C4-2B (cell line): ENCODE data around the gene CFAP99.

Experiments
- H3K27ac ChIP-seq: fragments of 450-650 bp; 2 replicates; pipeline ENCODE4 v1.5.1; 2017
- ZFX ChIP-seq: fragments of 450-650 bp; IDR thresholded peaks from 2 replicates; pipeline ENCODE4 v1.6.1; 2017
- TF ChIP-seq, protein P1 (sequence below): fragments of 450-650 bp; conservative IDR thresholded peaks from 2 replicates; pipeline ENCODE4 v1.5.1; 2017; ENCODE audit warnings: mild to moderate bottlenecking

Gene CFAP99

GRCh38 chr4:2386717-2387116 lies 32.0 kb upstream of the CFAP99 start:
- no peak for TF ChIP-seq ZFX
- TF ChIP-seq, protein P1, sequence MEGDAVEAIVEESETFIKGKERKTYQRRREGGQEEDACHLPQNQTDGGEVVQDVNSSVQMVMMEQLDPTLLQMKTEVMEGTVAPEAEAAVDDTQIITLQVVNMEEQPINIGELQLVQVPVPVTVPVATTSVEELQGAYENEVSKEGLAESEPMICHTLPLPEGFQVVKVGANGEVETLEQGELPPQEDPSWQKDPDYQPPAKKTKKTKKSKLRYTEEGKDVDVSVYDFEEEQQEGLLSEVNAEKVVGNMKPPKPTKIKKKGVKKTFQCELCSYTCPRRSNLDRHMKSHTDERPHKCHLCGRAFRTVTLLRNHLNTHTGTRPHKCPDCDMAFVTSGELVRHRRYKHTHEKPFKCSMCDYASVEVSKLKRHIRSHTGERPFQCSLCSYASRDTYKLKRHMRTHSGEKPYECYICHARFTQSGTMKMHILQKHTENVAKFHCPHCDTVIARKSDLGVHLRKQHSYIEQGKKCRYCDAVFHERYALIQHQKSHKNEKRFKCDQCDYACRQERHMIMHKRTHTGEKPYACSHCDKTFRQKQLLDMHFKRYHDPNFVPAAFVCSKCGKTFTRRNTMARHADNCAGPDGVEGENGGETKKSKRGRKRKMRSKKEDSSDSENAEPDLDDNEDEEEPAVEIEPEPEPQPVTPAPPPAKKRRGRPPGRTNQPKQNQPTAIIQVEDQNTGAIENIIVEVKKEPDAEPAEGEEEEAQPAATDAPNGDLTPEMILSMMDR = no peak
- H3K27ac ChIP-seq = no peak overlapping the region

- TF ChIP-seq ZFX = no peak
- TF ChIP-seq, protein P1 = no peak
- no peak overlapping the region for H3K27ac ChIP-seq
These were observed 31.5 kb upstream of the CFAP99 start for GRCh38 chr4:2387218-2387617.

DNA sequence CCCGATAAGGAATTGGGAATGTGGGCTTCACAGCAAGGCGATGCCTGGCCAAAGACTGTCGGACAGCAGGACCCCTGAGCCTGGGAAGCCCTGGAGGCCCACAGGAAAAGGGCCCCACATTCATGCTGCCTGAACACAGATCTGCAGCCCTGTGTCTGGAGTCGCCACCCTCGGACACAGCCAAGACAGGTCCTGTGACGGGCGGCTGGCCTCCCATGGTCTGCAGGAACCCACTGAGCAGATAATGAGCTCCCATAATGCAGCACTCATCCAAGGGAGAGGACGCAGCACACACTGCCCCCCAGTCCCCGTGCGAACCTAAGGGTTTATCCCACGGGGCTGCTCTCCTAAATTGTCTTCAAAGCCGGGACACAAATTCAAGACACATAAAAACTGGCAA lies 30.9 kb upstream of the CFAP99 start:
- H3K27ac ChIP-seq = no peak overlapping the region
- no peak for TF ChIP-seq ZFX
- TF ChIP-seq, protein P1 = no peak

DNA sequence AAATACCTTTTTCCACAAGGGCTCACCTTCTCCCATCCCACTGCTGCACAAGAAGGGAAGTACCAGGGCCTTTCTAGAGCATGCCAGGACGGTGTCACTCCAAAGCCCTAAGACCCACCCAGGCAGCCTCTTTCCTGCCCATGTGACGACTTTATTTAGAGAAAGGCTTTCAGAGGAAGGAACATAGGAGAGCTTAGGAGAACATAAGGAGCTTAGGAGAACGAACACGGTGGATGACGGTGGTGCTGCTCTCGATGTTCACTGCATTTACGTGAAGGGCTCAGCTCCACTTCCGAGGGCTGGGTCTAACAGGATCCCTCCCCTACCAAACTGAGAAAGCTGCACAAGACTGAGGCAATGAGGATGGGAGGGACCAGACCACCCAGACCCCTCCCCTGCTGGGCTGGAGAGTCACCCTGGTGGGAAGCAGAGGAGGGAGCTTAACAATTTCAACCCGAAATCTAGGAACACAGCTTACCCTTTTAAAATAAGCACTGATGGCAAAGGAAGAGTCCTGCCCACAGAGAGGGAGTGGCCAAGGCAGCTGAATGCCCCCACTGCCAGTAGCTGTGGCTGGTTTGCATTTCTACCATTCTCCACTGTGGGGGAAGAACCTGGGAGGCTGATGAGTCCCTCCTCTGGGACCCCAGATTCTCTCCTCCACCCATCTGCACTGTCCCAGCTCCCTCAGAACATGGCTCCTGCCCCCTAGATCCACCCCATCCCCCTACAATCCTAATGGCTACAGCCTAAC lies 30.1 kb upstream of the CFAP99 start:
- no peak overlapping the region for H3K27ac ChIP-seq
- TF ChIP-seq, protein P1 = no peak
- no peak for TF ChIP-seq ZFX

DNA sequence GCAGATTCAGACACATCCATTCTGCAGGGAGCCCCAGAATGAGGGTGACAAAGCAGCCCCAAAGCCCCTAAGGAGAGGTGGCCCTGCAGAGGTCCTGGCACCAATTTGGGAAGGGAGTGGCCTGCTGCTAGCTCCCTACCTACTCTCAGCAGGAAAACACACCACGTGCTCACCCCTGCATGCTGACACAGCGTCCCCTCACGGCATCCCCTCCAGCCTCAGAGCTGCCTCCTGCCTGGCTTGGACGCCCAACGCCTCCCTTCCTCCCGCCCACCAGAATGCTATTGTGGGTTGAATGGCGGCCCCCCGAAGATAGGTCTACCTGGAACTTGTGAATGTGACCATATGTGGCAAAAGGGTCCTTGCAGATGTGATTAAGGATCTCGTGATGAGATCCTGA lies 29.1 kb upstream of the CFAP99 start:
- TF ChIP-seq ZFX = no peak
- TF ChIP-seq, protein P1 = no peak
- no peak overlapping the region for H3K27ac ChIP-seq

DNA sequence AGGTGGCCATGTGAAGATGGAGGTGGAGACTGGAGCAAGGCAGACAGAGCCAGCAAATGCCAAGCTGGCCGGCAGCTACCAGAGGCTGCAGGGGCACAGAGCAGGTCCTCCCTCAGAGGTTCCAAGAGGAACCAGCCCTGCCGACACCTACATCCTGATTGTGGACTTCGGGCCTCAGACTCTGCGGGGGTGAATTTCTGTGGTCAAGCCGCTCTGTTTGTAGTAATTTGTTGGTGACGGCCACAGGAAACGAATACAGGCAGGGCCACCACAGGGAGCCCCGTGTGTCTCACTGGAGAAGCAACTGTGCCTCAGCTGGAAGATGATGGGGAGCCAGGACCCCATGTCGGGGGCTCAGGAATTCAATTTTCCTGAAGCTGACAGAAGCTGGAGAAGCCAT lies 28.6 kb upstream of the CFAP99 start:
- no peak overlapping the region for H3K27ac ChIP-seq
- no peak for TF ChIP-seq ZFX
- TF ChIP-seq, protein P1 = no peak

GRCh38 chr4:2390784-2391421 lies 27.9 kb upstream of the CFAP99 start:
- no peak overlapping the region for H3K27ac ChIP-seq
- no peak for TF ChIP-seq ZFX
- TF ChIP-seq, protein P1 = no peak
